Measurements from ENCODE around the gene SLCO3A1.

The SLCO3A1 gene

GRCh38 chr15:92098869-92099268 lies 245.4 kb downstream of the SLCO3A1 start:
- Histone ChIP-seq H3K9me3 (ENCODE audit: control insufficient read depth, insufficient read depth, low read depth, low read length) (no peaks in the 10 kb centered on the region), H3K4me1 (ENCODE audit: control insufficient read depth, insufficient read depth, low read length) (no peaks in the 10 kb centered on the region), H3K27ac (ENCODE audit: extremely low read depth, low read depth, low read length) (no peak overlapping the region), H3K36me3 (ENCODE audit: control insufficient read depth in 2 of 2, insufficient read depth in 1 of 2, low read length in 2 of 2) (no peaks in the 10 kb centered on the region), H3K4me3 (ENCODE audit: low read depth, low read length) (no peak overlapping the region)
- CTCF ChIA-PET, result interaction anchor here (0.6 to 3.3 kb wide), 10 partner anchors 9 to 618 kb away, joined by 3 to 27 read pairs (median 4); no protein-coding TSS in a partner anchor
- POLR2A ChIA-PET, result no interaction called here
- TF ChIP-seq REPIN1 (tag by site-specific recombination; IDR thresholded peaks at IDR 0.05; ENCODE audit: low read depth) (no peak), GFI1B (tag by site-specific recombination; IDR thresholded peaks at IDR 0.05) (no peak), ZNF473 (tag by site-specific recombination; IDR thresholded peaks at IDR 0.05) (no peak), ZNF394 (tag by site-specific recombination; IDR thresholded peaks at IDR 0.05; ENCODE audit: borderline replicate concordance) (no peak), ZNF140 (tag by site-specific recombination; IDR thresholded peaks at IDR 0.05) (no peak), SCRT2 (tag by site-specific recombination; IDR thresholded peaks at IDR 0.05) (no peak), PRDM10 (tag by site-specific recombination; IDR thresholded peaks at IDR 0.05) (no peak), ZNF423 (tag by site-specific recombination; IDR thresholded peaks at IDR 0.05) (no peak), ZFP41 (tag by site-specific recombination; IDR thresholded peaks at IDR 0.05; ENCODE audit: borderline replicate concordance) (no peak), ZNF274 (IDR thresholded peaks at IDR 0.05; ENCODE audit: low read length) (no peak), ZNF274 (tag by site-specific recombination; IDR thresholded peaks at IDR 0.05; ENCODE audit: borderline replicate concordance) (no peak), HOXA7 (CRISPR knock-in tag; IDR thresholded peaks at IDR 0.05; ENCODE audit: borderline replicate concordance) (no peak)

- Histone ChIP-seq H3K27ac (ENCODE audit: extremely low read depth, low read depth, low read length) (no peak overlapping the region), H3K36me3 (ENCODE audit: control insufficient read depth in 2 of 2, insufficient read depth in 1 of 2, low read length in 2 of 2) (no peaks in the 10 kb centered on the region), H3K9me3 (ENCODE audit: control insufficient read depth, insufficient read depth, low read depth, low read length) (no peaks in the 10 kb centered on the region), H3K4me3 (ENCODE audit: low read depth, low read length) (no peak overlapping the region), H3K4me1 (ENCODE audit: control insufficient read depth, insufficient read depth, low read length) (no peaks in the 10 kb centered on the region)
- CTCF ChIA-PET, result interaction anchor here (1.2 to 2.1 kb wide), 2 partner anchors 9 to 124 kb away, joined by 3 to 7 read pairs; no protein-coding TSS in a partner anchor
- POLR2A ChIA-PET, result no interaction called here
- no peak for TF ChIP-seq ZNF571 (tag by site-specific recombination; IDR thresholded peaks at IDR 0.05)
- TF ChIP-seq ZNF112 (tag by site-specific recombination; IDR thresholded peaks at IDR 0.05), result no peak
- TF ChIP-seq ZNF549 (tag by site-specific recombination; IDR thresholded peaks at IDR 0.05), result no peak
- TF ChIP-seq ZFP41 (tag by site-specific recombination; IDR thresholded peaks at IDR 0.05; ENCODE audit: borderline replicate concordance), result no peak
- no peak for TF ChIP-seq ZNF140 (tag by site-specific recombination; IDR thresholded peaks at IDR 0.05)
- no peak for TF ChIP-seq GLIS2 (tag by site-specific recombination; IDR thresholded peaks at IDR 0.05)
- TF ChIP-seq ZBTB44 (tag by site-specific recombination; IDR thresholded peaks at IDR 0.05), result no peak
- no peak for TF ChIP-seq ZNF513 (tag by site-specific recombination; IDR thresholded peaks at IDR 0.05)
- TF ChIP-seq EGR2 (tag by site-specific recombination; IDR thresholded peaks at IDR 0.05; ENCODE audit: low read depth), result no peak
- no peak for TF ChIP-seq ZNF423 (tag by site-specific recombination; IDR thresholded peaks at IDR 0.05)
- no peak for TF ChIP-seq ZNF26 (tag by site-specific recombination; IDR thresholded peaks at IDR 0.05)
- no peak for TF ChIP-seq YY2 (tag by site-specific recombination; IDR thresholded peaks at IDR 0.05)
- TF ChIP-seq ZNF585B (tag by site-specific recombination; IDR thresholded peaks at IDR 0.05), result no peak
- TF ChIP-seq ZNF626 (tag by site-specific recombination; IDR thresholded peaks at IDR 0.05), result no peak
- TF ChIP-seq ZNF48 (tag by site-specific recombination; IDR thresholded peaks at IDR 0.05), result no peak
- TF ChIP-seq ZNF561 (tag by site-specific recombination; IDR thresholded peaks at IDR 0.05; ENCODE audit: borderline replicate concordance), result no peak
- no peak for TF ChIP-seq ZNF792 (tag by site-specific recombination; IDR thresholded peaks at IDR 0.05)
Observed at GRCh38 chr15:92100301-92100700, 246.8 kb downstream of the SLCO3A1 start.
